VCaP (cell line): ENCODE data around the gene CREB3L1.

Experiments
- H3K27ac ChIP-seq: fragments of 450-650 bp; 2 replicates; pipeline ENCODE4 v1.5.1; 2017
- CTCF ChIP-seq: fragments of 450-650 bp; conservative IDR thresholded peaks from 2 replicates; pipeline ENCODE4 v1.5.1; 2017; ENCODE audit warnings: mild to moderate bottlenecking, moderate library complexity

CREB3L1 gene

GRCh38 chr11:46315033-46315738 lies 37.7 kb downstream of the CREB3L1 start:
- H3K27ac ChIP-seq: no peak overlapping the region
- peak; percentile 80 for TF ChIP-seq CTCF

GRCh38 chr11:46315783-46316563 lies 38.5 kb downstream of the CREB3L1 start:
- no peak overlapping the region for H3K27ac ChIP-seq
- no peak for TF ChIP-seq CTCF

- H3K27ac ChIP-seq: no peak overlapping the region
- TF ChIP-seq CTCF: no peak
Measured at GRCh38 chr11:46319074-46319453, 41.6 kb downstream of the CREB3L1 start.

- no peak for TF ChIP-seq CTCF
- no peak overlapping the region for H3K27ac ChIP-seq
Measured at GRCh38 chr11:46321757-46322156, 44.3 kb downstream of the CREB3L1 start.

- no peak for TF ChIP-seq CTCF
- no peak overlapping the region for H3K27ac ChIP-seq
Measured at GRCh38 chr11:46322759-46323158, 45.3 kb downstream of the CREB3L1 start.

GRCh38 chr11:46326813-46327416 lies 49.5 kb downstream of the CREB3L1 start:
- no peak overlapping the region for H3K27ac ChIP-seq
- TF ChIP-seq CTCF: no peak

GRCh38 chr11:46327829-46328228 lies 50.4 kb downstream of the CREB3L1 start:
- no peak overlapping the region for H3K27ac ChIP-seq
- TF ChIP-seq CTCF: no peak
